Measurements from ENCODE around the gene AAMDC. TPM values are rescaled to one million over a fixed set of nuclear protein-coding genes. Genes with fewer than 3 reads are reported as not detected.
A peak's percentile ranks its signal among the peaks of the same experiment; 100 is the strongest.

Gene AAMDC
- total and polyA plus RNA-seq, 2 of the 13 experiments (the other 11 are each of a cell fraction or from before 2014, with no cell fraction given), result 18.1 to 35.6 TPM

DNA sequence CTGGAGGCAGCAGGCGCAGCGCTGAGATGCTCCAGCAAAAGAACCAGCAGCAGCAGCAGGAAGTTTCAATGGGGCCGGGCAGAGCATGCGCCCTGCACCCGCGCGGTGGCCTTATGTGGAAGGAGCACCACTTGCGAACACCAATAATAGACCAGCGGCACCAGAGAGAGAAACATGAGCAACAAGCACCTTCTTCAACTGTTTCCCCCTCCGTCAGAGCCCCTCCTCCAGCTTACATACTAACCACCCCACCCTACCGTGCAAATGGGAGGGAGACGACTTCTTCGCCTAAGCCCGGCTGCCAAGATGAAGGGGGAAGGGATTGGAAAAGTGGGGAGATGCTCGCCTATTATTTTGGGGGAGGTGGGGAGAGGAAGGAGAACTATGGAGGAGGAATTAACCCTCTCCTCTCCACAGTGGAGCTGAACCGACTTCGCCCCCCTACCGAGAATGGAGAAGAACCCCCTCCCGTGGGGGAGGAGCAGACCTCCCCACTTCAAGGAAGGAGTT is 1.5 kb upstream of the AAMDC start (continued):
- TF ChIP-seq, protein P1, sequence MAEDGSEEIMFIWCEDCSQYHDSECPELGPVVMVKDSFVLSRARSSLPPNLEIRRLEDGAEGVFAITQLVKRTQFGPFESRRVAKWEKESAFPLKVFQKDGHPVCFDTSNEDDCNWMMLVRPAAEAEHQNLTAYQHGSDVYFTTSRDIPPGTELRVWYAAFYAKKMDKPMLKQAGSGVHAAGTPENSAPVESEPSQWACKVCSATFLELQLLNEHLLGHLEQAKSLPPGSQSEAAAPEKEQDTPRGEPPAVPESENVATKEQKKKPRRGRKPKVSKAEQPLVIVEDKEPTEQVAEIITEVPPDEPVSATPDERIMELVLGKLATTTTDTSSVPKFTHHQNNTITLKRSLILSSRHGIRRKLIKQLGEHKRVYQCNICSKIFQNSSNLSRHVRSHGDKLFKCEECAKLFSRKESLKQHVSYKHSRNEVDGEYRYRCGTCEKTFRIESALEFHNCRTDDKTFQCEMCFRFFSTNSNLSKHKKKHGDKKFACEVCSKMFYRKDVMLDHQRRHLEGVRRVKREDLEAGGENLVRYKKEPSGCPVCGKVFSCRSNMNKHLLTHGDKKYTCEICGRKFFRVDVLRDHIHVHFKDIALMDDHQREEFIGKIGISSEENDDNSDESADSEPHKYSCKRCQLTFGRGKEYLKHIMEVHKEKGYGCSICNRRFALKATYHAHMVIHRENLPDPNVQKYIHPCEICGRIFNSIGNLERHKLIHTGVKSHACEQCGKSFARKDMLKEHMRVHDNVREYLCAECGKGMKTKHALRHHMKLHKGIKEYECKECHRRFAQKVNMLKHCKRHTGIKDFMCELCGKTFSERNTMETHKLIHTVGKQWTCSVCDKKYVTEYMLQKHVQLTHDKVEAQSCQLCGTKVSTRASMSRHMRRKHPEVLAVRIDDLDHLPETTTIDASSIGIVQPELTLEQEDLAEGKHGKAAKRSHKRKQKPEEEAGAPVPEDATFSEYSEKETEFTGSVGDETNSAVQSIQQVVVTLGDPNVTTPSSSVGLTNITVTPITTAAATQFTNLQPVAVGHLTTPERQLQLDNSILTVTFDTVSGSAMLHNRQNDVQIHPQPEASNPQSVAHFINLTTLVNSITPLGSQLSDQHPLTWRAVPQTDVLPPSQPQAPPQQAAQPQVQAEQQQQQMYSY (CRISPR knock-in tag; IDR thresholded peaks at IDR 0.05), result no peak
- TF ChIP-seq EP300 (IDR thresholded peaks at IDR 0.05; ENCODE audit: low read depth in 2 of 2, low read length in 2 of 2) (no peak), EP300 (CRISPR knock-in tag; IDR thresholded peaks at IDR 0.05; ENCODE audit: borderline replicate concordance) (0 out of 2 replicates have a peak, but pooled peaks have one; percentile 13), ZNF260 (CRISPR knock-in tag; IDR thresholded peaks at IDR 0.05; ENCODE audit: borderline replicate concordance, low read depth) (no peak), ZNF558 (CRISPR knock-in tag; IDR thresholded peaks at IDR 0.05; ENCODE audit: borderline replicate concordance) (peak; percentile 61; the same call in 1 of the 2 replicates), GATAD2A (CRISPR knock-in tag; IDR thresholded peaks at IDR 0.05) (peak; percentile 16; the same call in 1 of the 2 replicates), TBL1XR1 (IDR thresholded peaks at IDR 0.05; ENCODE audit: borderline replicate concordance, low read length, partially characterized antibody) (peak; percentile 16), DNMT3B (CRISPR knock-in tag; conservative IDR thresholded peaks at IDR 0.05) (0 out of 2 replicates have a peak, but pooled peaks have one; percentile 38)
- TF ChIP-seq, protein P2, sequence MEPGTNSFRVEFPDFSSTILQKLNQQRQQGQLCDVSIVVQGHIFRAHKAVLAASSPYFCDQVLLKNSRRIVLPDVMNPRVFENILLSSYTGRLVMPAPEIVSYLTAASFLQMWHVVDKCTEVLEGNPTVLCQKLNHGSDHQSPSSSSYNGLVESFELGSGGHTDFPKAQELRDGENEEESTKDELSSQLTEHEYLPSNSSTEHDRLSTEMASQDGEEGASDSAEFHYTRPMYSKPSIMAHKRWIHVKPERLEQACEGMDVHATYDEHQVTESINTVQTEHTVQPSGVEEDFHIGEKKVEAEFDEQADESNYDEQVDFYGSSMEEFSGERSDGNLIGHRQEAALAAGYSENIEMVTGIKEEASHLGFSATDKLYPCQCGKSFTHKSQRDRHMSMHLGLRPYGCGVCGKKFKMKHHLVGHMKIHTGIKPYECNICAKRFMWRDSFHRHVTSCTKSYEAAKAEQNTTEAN (CRISPR knock-in tag; conservative IDR thresholded peaks at IDR 0.05), result no peak
- TF ChIP-seq, protein P3, sequence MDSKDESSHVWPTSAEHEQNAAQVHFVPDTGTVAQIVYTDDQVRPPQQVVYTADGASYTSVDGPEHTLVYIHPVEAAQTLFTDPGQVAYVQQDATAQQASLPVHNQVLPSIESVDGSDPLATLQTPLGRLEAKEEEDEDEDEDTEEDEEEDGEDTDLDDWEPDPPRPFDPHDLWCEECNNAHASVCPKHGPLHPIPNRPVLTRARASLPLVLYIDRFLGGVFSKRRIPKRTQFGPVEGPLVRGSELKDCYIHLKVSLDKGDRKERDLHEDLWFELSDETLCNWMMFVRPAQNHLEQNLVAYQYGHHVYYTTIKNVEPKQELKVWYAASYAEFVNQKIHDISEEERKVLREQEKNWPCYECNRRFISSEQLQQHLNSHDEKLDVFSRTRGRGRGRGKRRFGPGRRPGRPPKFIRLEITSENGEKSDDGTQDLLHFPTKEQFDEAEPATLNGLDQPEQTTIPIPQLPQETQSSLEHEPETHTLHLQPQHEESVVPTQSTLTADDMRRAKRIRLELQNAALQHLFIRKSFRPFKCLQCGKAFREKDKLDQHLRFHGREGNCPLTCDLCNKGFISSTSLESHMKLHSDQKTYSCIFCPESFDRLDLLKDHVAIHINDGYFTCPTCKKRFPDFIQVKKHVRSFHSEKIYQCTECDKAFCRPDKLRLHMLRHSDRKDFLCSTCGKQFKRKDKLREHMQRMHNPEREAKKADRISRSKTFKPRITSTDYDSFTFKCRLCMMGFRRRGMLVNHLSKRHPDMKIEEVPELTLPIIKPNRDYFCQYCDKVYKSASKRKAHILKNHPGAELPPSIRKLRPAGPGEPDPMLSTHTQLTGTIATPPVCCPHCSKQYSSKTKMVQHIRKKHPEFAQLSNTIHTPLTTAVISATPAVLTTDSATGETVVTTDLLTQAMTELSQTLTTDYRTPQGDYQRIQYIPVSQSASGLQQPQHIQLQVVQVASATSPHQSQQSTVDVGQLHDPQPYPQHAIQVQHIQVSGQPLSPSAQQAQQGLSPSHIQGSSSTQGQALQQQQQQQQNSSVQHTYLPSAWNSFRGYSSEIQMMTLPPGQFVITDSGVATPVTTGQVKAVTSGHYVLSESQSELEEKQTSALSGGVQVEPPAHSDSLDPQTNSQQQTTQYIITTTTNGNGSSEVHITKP (CRISPR knock-in tag; IDR thresholded peaks at IDR 0.05; ENCODE audit: low read depth), result no peak
- TF ChIP-seq, protein P4, sequence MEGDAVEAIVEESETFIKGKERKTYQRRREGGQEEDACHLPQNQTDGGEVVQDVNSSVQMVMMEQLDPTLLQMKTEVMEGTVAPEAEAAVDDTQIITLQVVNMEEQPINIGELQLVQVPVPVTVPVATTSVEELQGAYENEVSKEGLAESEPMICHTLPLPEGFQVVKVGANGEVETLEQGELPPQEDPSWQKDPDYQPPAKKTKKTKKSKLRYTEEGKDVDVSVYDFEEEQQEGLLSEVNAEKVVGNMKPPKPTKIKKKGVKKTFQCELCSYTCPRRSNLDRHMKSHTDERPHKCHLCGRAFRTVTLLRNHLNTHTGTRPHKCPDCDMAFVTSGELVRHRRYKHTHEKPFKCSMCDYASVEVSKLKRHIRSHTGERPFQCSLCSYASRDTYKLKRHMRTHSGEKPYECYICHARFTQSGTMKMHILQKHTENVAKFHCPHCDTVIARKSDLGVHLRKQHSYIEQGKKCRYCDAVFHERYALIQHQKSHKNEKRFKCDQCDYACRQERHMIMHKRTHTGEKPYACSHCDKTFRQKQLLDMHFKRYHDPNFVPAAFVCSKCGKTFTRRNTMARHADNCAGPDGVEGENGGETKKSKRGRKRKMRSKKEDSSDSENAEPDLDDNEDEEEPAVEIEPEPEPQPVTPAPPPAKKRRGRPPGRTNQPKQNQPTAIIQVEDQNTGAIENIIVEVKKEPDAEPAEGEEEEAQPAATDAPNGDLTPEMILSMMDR (CRISPR knock-in tag; IDR thresholded peaks at IDR 0.05), result 0 out of 2 replicates have a peak, but pooled peaks have one; percentile 12
- TF ChIP-seq, protein P5, sequence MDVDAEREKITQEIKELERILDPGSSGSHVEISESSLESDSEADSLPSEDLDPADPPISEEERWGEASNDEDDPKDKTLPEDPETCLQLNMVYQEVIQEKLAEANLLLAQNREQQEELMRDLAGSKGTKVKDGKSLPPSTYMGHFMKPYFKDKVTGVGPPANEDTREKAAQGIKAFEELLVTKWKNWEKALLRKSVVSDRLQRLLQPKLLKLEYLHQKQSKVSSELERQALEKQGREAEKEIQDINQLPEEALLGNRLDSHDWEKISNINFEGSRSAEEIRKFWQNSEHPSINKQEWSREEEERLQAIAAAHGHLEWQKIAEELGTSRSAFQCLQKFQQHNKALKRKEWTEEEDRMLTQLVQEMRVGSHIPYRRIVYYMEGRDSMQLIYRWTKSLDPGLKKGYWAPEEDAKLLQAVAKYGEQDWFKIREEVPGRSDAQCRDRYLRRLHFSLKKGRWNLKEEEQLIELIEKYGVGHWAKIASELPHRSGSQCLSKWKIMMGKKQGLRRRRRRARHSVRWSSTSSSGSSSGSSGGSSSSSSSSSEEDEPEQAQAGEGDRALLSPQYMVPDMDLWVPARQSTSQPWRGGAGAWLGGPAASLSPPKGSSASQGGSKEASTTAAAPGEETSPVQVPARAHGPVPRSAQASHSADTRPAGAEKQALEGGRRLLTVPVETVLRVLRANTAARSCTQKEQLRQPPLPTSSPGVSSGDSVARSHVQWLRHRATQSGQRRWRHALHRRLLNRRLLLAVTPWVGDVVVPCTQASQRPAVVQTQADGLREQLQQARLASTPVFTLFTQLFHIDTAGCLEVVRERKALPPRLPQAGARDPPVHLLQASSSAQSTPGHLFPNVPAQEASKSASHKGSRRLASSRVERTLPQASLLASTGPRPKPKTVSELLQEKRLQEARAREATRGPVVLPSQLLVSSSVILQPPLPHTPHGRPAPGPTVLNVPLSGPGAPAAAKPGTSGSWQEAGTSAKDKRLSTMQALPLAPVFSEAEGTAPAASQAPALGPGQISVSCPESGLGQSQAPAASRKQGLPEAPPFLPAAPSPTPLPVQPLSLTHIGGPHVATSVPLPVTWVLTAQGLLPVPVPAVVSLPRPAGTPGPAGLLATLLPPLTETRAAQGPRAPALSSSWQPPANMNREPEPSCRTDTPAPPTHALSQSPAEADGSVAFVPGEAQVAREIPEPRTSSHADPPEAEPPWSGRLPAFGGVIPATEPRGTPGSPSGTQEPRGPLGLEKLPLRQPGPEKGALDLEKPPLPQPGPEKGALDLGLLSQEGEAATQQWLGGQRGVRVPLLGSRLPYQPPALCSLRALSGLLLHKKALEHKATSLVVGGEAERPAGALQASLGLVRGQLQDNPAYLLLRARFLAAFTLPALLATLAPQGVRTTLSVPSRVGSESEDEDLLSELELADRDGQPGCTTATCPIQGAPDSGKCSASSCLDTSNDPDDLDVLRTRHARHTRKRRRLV (CRISPR knock-in tag; IDR thresholded peaks at IDR 0.05), result no peak
